Mesendoderm (in vitro differentiated cells): Measurements from ENCODE around the gene CMPK1.
A peak's percentile ranks its signal among the peaks of the same experiment; 100 is the strongest.

Source experiments
- DNase-seq: peaks from one replicate; pipeline ENCODE4 v3.0.0; 2013
- H2AK5ac ChIP-seq: 2 replicates; pipeline ENCODE4 v1.6.1; 2013; ENCODE audit warnings: low read length, inconsistent platforms
- H2BK120ac ChIP-seq: 2 replicates; pipeline ENCODE4 v1.6.1; 2013; ENCODE audit warnings: low read depth, mild to moderate bottlenecking, low read length, moderate library complexity, mixed read lengths
- H2BK15ac ChIP-seq: replicated peaks from 2 replicates; pipeline ENCODE4 v1.6.1; 2013; ENCODE audit warnings: low read depth, mild to moderate bottlenecking, moderate library complexity
- H2BK5ac ChIP-seq: 2 replicates; pipeline ENCODE4 v1.6.1; 2013; ENCODE audit warnings: low read length, inconsistent platforms
- H3K18ac ChIP-seq: 2 replicates; pipeline ENCODE4 v1.6.1; 2013; ENCODE audit warnings: mild to moderate bottlenecking, low read length, mixed read lengths
- H3K23ac ChIP-seq: one replicate; pipeline ENCODE4 v1.6.1; 2013; ENCODE audit warnings: low read length
- H3K27ac ChIP-seq: 2 replicates; pipeline ENCODE4 v1.5.1; 2013; ENCODE audit warnings: low read depth, mild to moderate bottlenecking, inconsistent platforms, low read length, moderate library complexity
- H3K27me3 ChIP-seq: 2 replicates; pipeline ENCODE4 v1.6.1; 2013; ENCODE audit warnings: low read length, control low read depth, mild to moderate bottlenecking, inconsistent platforms; ENCODE audit not compliant: insufficient read depth, poor library complexity
- H3K36me3 ChIP-seq: 2 replicates; pipeline ENCODE4 v1.6.1; 2013; ENCODE audit warnings: low read length, inconsistent platforms; ENCODE audit not compliant: control insufficient read depth, insufficient read depth
- H3K4ac ChIP-seq: one replicate; pipeline ENCODE4 v1.6.1; 2013; ENCODE audit warnings: low read depth, mild to moderate bottlenecking, low read length, moderate library complexity
- H3K4me1 ChIP-seq: 2 replicates; pipeline ENCODE4 v1.6.1; 2013; ENCODE audit warnings: low read depth, low read length, inconsistent platforms; ENCODE audit not compliant: control insufficient read depth
- H3K4me2 ChIP-seq: 2 replicates; pipeline ENCODE4 v1.6.1; 2013; ENCODE audit warnings: low read length
- H3K4me3 ChIP-seq: 2 replicates; pipeline ENCODE4 v1.5.1; 2013; ENCODE audit warnings: mild to moderate bottlenecking, low read length
- H3K56ac ChIP-seq: one replicate; pipeline ENCODE4 v1.6.1; 2013; ENCODE audit warnings: low read length
- H3K79me1 ChIP-seq: 2 replicates; pipeline ENCODE4 v1.6.1; 2013; ENCODE audit warnings: low read length, inconsistent platforms
- H3K79me2 ChIP-seq: 2 replicates; pipeline ENCODE4 v1.6.1; 2013; ENCODE audit warnings: mild to moderate bottlenecking, low read length; ENCODE audit not compliant: control insufficient read depth, insufficient read depth
- H3K9ac ChIP-seq: 2 replicates; pipeline ENCODE4 v1.6.1; 2013; ENCODE audit warnings: low read length, inconsistent platforms
- H4K5ac ChIP-seq: one replicate; pipeline ENCODE4 v1.6.1; 2013; ENCODE audit warnings: low read length
- H4K8ac ChIP-seq: one replicate; pipeline ENCODE4 v1.6.1; 2013; ENCODE audit warnings: low read depth, mild to moderate bottlenecking, control low read depth, low read length, moderate library complexity
- WGBS: extraction: QIAGEN DNeasy Blood & Tissue Kit; methylation state at CpG from one replicate; pipeline ENCODE4 v1.1.7; 2013; ENCODE audit warnings: low lambda C conversion rate, missing lambda C conversion rate; ENCODE audit not compliant: insufficient coverage; ENCODE audit errors: extremely low coverage; 5-methylcytosine and 5-hydroxymethylcytosine counted together

CMPK1 gene

DNA sequence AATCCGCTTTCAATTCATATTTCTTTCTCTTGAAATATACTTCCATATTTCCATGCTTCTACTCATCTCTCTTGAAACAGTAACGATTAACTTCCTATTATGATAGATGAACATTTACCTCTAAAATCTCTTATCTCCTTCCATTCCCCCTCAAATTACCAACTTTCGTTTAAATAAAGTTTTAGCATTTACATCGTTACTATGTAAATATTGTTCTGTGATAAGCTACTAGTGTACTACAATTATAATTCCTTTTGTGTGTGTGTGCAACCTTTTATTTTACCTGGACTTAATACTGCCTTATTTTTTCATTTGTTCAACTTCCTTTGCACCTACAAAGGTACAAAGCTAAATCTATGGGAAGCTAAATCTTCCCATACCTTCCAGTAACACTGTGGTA is 87.0 kb downstream of the CMPK1 start:
- 100% methylated on average over 3 of the region's 4 CpGs for WGBS
- H3K27ac ChIP-seq = no peak overlapping the region
- no peaks in the 10 kb centered on the region for H3K79me1 ChIP-seq
- peaks cover 44% of the 10 kb centered on the region for H3K27me3 ChIP-seq
- no peak overlapping the region for H2AK5ac ChIP-seq
- H3K4me2 ChIP-seq = no peak overlapping the region
- H2BK5ac ChIP-seq = no peak overlapping the region
- no peak overlapping the region for H2BK120ac ChIP-seq
- H3K79me2 ChIP-seq = no peaks in the 10 kb centered on the region
- no peak overlapping the region for H2BK15ac ChIP-seq
- no peak overlapping the region for H3K4me3 ChIP-seq
- no peak overlapping the region for H3K4ac ChIP-seq
- H3K4me1 ChIP-seq = peaks cover 4% of the 10 kb centered on the region
- DNase-seq = no peak
- no peak overlapping the region for H4K8ac ChIP-seq
- no peak overlapping the region for H4K5ac ChIP-seq
- H3K36me3 ChIP-seq = no peaks in the 10 kb centered on the region
- H3K18ac ChIP-seq = no peak overlapping the region
- H3K56ac ChIP-seq = no peak overlapping the region
- H3K23ac ChIP-seq = no peak overlapping the region
- no peak overlapping the region for H3K9ac ChIP-seq

DNA sequence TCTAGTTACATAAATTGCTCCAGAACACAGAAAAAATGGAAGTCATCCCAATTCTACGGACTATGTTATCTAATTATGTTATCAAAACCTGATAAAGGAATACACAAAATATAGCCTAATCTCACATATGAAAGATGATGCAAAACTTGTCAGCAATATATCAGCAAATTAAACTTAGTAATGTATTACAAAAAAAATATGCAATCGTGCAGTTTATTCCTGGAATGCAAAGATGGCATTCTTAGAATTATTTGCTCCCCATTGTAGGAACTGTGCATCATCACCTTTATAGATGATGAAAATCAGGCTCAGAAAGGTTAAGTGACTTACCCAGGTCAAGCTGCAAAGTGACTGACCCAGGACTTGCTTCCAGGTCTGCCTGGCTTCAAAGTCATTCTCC is 90.3 kb downstream of the CMPK1 start:
- H3K79me1 ChIP-seq = no peaks in the 10 kb centered on the region

DNA sequence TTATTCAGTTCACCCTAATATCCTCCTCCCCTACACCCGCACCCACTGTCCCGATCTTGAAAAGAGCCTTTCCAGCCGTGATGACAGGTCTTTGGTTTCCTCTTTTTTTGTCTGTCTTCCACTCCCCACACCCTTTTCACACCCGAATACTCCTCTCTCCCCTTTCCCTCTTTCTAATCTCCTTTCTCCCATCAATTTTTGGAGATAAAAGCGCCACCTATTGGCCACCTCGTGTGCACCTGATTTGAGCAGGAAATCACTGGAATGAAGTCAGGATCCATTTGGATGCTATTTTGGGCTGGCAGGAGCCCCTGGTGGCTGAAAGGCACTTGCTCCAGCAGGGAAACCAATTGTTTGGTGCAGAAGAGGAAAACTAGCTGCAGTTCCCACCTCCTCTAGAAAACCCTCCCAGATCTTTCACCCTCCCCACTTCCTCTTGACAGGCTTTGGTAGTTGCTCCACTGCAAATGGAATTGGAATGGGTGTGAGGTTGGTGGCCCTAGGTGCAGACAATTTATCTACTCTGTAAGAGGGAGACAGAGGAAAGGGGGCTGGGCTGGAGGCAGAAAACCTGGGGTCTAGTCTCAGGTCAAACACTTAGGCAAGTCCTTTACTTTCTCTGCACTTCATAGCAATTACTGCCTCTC is 90.9 kb downstream of the CMPK1 start:
- no peaks in the 10 kb centered on the region for H3K79me2 ChIP-seq
- peaks cover 4% of the 10 kb centered on the region for H3K4me1 ChIP-seq
- no peak overlapping the region for H2BK15ac ChIP-seq
- H3K4ac ChIP-seq = no peak overlapping the region
- H3K36me3 ChIP-seq = no peaks in the 10 kb centered on the region
- H3K18ac ChIP-seq = no peak overlapping the region
- H2BK120ac ChIP-seq = no peak overlapping the region
- DNase-seq = peak; percentile 96
- no peak overlapping the region for H3K4me3 ChIP-seq
- H3K4me2 ChIP-seq = no peak overlapping the region
- H4K8ac ChIP-seq = no peak overlapping the region
- no peak overlapping the region for H3K56ac ChIP-seq
- H3K23ac ChIP-seq = no peak overlapping the region
- no peak overlapping the region for H3K9ac ChIP-seq
- H3K79me1 ChIP-seq = no peaks in the 10 kb centered on the region
- H3K27ac ChIP-seq = no peak overlapping the region
- WGBS = no CpG with 5 or more reads among the region's 6 CpGs
- no peak overlapping the region for H2BK5ac ChIP-seq
- H4K5ac ChIP-seq = no peak overlapping the region
- no peak overlapping the region for H2AK5ac ChIP-seq
- peaks cover 12% of the 10 kb centered on the region for H3K27me3 ChIP-seq

More for the DNA sequence above, 90.3 kb downstream of the CMPK1 start:
- no peak overlapping the region for H2BK15ac ChIP-seq
- H2BK120ac ChIP-seq = no peak overlapping the region
- no peak overlapping the region for H4K5ac ChIP-seq
- peaks cover 17% of the 10 kb centered on the region for H3K27me3 ChIP-seq
- H2AK5ac ChIP-seq = no peak overlapping the region
- H3K4me2 ChIP-seq = no peak overlapping the region
- no peaks in the 10 kb centered on the region for H3K79me2 ChIP-seq
- no peak overlapping the region for H3K18ac ChIP-seq
- H3K36me3 ChIP-seq = no peaks in the 10 kb centered on the region
- DNase-seq = no peak
- H3K27ac ChIP-seq = no peak overlapping the region
- H3K4ac ChIP-seq = no peak overlapping the region
- no peak overlapping the region for H3K56ac ChIP-seq
- peaks cover 4% of the 10 kb centered on the region for H3K4me1 ChIP-seq
- no peak overlapping the region for H3K23ac ChIP-seq
- H4K8ac ChIP-seq = no peak overlapping the region
- no peak overlapping the region for H3K4me3 ChIP-seq
- H3K9ac ChIP-seq = no peak overlapping the region
- WGBS = no CpG with 5 or more reads among the region's 2 CpGs
- H2BK5ac ChIP-seq = no peak overlapping the region
